ENCODE data around the gene FUT7. TPM values are rescaled to one million over a fixed set of nuclear protein-coding genes. Genes with fewer than 3 reads are reported as not detected.

The FUT7 gene
- total RNA-seq, 4 donors from 2014 or later, result 0.32 to 0.83 TPM; not detected in 2

DNA sequence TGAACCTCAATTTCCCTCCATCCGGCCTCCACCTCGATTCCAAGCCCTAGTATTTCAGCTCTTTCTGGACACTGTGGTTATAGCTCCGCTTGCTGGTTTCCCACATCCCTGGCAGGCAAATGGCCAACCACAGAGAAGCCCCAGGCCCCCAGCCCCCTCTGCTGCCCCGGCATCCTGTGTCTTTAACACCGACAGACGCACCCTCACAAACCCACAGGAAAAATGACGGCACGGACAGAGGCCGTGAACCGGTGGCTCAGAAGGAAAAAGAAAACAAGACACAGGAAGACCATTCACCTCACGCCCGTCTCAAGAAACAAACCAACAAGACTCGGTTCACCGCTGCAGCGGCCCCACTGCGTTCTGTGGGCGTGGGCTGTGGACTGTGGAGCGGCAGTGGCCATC is 34.1 kb downstream of the FUT7 start:
- no peak for DNase-seq (ENCODE audit: extremely low spot score)
- no peak for TF ChIP-seq POLR2AphosphoS5 (IDR thresholded peaks at IDR 0.05)
- no peak for TF ChIP-seq EP300 (IDR thresholded peaks at IDR 0.05)
- no peak for TF ChIP-seq POLR2A (IDR thresholded peaks at IDR 0.05; ENCODE audit: low read depth)
- no peak for TF ChIP-seq CTCF (IDR thresholded peaks at IDR 0.05)
- H3K27me3 ChIP-seq, result peaks cover 0 to 59% (median 14%) of the 10 kb centered on the region in 4 donors
- WGBS, result 43% methylated on average over 18 of the region's 18 CpGs
- peaks cover 4 to 18% (median 14%) of the 10 kb centered on the region in 4 donors for H3K36me3 ChIP-seq
- H3K9me3 ChIP-seq, result no peaks in the 10 kb centered on the region
- peaks cover 26 to 43% (median 39%) of the 10 kb centered on the region in 4 donors for H3K4me1 ChIP-seq
- no peak overlapping the region for H3K27ac ChIP-seq (replicated peaks in 1 of 4)
- intact Hi-C loops (cut with DNase I), result no loop called here
- no peak overlapping the region for H3K4me3 ChIP-seq

- 91% methylated on average over 7 of the region's 10 CpGs for WGBS
- intact Hi-C loops (cut with DNase I), result no loop called here
- H3K4me1 ChIP-seq, result peaks cover 27 to 48% (median 43%) of the 10 kb centered on the region in 4 donors
- peaks cover 0 to 60% (median 14%) of the 10 kb centered on the region in 4 donors for H3K27me3 ChIP-seq
- TF ChIP-seq POLR2A (IDR thresholded peaks at IDR 0.05; ENCODE audit: low read depth), result no peak
- TF ChIP-seq EP300 (IDR thresholded peaks at IDR 0.05), result no peak
- TF ChIP-seq POLR2AphosphoS5 (IDR thresholded peaks at IDR 0.05), result no peak
- TF ChIP-seq CTCF (IDR thresholded peaks at IDR 0.05), result no peak
- no peak overlapping the region for H3K27ac ChIP-seq (replicated peaks in 1 of 4)
- peaks cover 4 to 18% (median 14%) of the 10 kb centered on the region in 4 donors for H3K36me3 ChIP-seq
- DNase-seq (ENCODE audit: extremely low spot score), result no peak
- no peak overlapping the region for H3K4me3 ChIP-seq
- H3K9me3 ChIP-seq, result no peaks in the 10 kb centered on the region
Observed at GRCh38 chr9:136997371-136997770, 34.5 kb downstream of the FUT7 start.

DNA sequence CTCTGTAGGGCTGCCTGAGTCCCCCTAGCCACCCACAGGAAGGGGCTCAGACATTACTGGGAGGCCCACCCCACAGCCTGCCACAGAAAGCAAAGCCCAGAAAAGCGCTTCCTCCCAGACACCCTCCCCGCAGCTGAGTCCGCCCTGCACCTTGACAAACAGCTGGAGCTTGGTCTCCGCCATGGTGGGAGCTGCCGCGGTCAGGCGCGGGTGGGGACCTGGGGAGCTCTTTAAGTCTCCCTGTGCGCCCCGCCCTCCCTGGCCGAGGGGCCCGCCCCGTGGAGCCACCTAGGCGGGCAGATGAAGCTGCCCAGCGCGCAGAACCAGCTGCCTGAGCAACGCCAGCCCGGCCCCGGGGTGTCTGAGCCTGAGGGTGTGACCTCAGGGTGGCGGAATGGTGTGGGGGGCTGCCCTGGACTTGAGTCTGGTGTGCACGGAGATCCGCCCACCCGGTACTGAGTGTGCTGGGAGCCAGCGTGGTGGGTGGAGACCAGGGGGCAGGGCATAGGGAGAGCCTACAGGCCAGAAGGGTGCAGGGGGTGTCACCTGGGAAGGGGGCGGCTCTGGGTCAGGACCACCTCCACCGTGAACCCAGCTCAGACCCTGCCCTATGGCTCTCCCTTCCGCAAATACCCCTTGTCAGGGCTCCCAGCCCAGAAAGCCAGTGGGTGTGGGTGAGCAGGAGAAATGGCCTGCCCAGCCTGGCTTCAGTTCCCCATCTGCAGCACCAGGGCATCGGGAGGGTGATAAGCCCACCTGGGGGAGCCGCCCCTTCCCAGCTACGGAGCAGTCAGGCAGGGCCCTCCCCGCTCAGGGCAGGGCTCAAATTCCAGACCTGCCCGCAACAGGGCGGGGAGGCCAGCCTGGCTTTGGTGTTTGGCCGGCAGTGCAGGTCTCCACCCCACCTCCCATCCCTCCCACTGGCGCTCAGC is 35.3 kb downstream of the FUT7 start, which contains the start of gene CLIC3:
Gene CLIC3, minus strand, starts transcription at position 208 of the 932 bp plus-strand sequence. Its CDS starts 25 bp downstream, at position 183.
- no peak for TF ChIP-seq CTCF (IDR thresholded peaks at IDR 0.05)
- TF ChIP-seq EP300 (IDR thresholded peaks at IDR 0.05), result no peak
- TF ChIP-seq POLR2AphosphoS5 (IDR thresholded peaks at IDR 0.05), result no peak
- TF ChIP-seq POLR2A (IDR thresholded peaks at IDR 0.05; ENCODE audit: low read depth), result no peak
- Histone ChIP-seq H3K36me3 (peaks cover 4 to 18% (median 14%) of the 10 kb centered on the region in 4 donors), H3K4me3 (peak within 1 kb of the TSS in 3 of 4 donors; percentile 12 to 38 (median 15)), H3K4me1 (peaks cover 27 to 53% (median 45%) of the 10 kb centered on the region in 4 donors), H3K27ac (replicated peaks in 1 of 4) (no peak within 1 kb of the TSS), H3K27me3 (peaks cover 0 to 60% (median 14%) of the 10 kb centered on the region in 4 donors), H3K9me3 (no peaks in the 10 kb centered on the region)
- DNase-seq (ENCODE audit: extremely low spot score), result peak; percentile 93
- WGBS, result 44% methylated on average over 10 of the region's 35 CpGs
- intact Hi-C loops (cut with DNase I), result no loop called here

GRCh38 chr9:136995772-136996311 is 36.0 kb downstream of the FUT7 start:
- Histone ChIP-seq H3K9me3 (no peaks in the 10 kb centered on the region), H3K36me3 (peaks cover 4 to 18% (median 14%) of the 10 kb centered on the region in 4 donors), H3K4me3 (peak overlapping the region in 3 of 4 donors; percentile 10 to 38 (median 12)), H3K27me3 (peaks cover 0 to 60% (median 14%) of the 10 kb centered on the region in 4 donors), H3K27ac (replicated peaks in 1 of 4) (no peak overlapping the region), H3K4me1 (peaks cover 32 to 57% (median 48%) of the 10 kb centered on the region in 4 donors)
- WGBS, result 22% methylated on average over 6 of the region's 12 CpGs
- intact Hi-C loops (cut with DNase I), result no loop called here
- DNase-seq (ENCODE audit: extremely low spot score), result no peak
- no peak for TF ChIP-seq CTCF (IDR thresholded peaks at IDR 0.05)

All from esophagus muscularis mucosa (tissue), 4 donors.